HK-2 (cell line): Measurements from ENCODE around the gene STK11IP.

Source experiments
- DNase-seq: peaks from one replicate; pipeline ENCODE4 v3.0.0-alpha.2; 2018; ENCODE audit not compliant: unreplicated experiment

Gene STK11IP

GRCh38 chr2:219563271-219563928 is 34.3 kb upstream of the STK11IP start:
- DNase-seq, result no peak

DNA sequence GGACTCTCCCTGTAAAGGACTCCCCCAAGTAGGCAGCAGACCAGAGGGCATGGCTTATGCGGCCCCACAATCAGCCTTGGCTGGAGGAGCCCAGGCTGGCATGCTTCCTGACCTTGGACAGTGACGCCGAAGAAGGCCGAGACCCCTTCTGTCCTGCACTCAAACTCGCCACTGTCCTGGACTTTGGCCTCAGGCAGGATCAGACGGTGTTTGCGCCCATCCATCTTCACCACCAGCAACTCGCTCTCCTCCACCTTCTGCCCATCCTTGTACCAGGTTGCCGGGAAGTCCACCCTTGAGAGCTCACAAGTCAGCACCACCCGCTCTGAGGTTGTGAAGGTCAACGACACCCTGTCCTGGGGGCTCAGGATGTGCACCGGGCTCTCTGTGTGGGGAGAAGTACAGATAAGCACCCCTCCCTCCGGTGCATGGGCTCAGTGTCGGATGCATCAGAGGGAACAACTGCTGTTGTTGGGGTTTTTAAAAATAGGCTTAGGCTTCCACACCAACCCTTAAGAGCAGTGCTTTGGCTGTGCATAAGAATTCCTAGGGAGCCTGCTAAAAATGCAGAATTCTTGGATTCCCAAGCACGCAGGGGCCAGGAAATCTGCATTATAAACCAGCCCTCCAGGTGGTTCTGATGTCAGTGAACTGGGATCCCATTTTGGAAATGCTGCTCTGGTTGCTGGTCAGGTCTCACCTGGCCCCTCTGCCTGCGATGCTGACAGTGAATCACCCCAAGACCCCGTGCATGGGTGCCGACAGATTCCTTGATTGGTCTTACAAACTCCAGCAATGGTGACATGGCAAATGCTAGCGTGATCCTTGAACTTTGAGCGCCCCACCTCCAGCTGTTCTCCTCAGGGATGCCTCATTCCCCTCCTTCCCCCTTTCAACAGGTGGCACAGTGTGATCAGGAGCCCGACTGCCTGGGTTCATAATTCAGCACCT is 32.3 kb upstream of the STK11IP start:
- no peak for DNase-seq

DNA sequence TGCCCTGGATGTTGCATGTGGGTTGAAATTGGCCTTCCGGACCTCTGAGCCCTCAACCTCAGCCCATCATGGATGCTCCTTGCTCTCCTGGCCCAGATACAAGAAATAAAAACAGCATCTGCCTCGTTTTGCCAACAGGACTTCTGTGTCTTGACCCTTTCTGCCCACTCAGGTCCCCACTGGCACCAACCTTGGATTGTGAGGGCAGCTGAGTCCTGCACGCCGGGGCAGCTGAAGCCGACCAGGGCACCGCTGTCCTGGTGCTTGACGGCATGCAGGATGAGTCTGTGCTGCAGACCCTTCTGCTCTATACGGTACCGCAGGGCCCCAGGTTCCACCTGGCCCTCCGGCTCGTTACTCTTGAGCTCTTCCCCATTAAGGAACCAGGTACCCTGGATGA is 31.0 kb upstream of the STK11IP start:
- no peak for DNase-seq

DNA sequence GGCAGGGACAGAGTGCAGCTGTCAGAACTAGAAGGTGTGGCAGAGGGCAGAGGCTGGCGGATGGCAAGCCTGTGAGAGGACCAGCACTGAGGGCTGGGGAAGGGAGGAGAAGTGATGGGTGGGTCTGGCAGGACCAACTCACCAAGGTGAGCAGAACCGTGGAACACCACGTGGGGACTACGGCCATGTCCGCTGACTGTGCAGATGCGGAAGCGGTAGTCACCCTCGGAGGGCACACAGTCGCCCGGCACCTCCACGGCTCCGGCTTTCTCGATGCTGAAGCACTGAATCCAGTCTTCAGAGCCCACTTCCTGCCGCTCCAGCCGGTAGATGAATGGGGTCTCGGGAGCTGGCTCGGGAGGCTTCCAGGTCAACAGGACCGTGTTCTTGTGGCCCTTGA is 30.5 kb upstream of the STK11IP start:
- no peak for DNase-seq

DNA sequence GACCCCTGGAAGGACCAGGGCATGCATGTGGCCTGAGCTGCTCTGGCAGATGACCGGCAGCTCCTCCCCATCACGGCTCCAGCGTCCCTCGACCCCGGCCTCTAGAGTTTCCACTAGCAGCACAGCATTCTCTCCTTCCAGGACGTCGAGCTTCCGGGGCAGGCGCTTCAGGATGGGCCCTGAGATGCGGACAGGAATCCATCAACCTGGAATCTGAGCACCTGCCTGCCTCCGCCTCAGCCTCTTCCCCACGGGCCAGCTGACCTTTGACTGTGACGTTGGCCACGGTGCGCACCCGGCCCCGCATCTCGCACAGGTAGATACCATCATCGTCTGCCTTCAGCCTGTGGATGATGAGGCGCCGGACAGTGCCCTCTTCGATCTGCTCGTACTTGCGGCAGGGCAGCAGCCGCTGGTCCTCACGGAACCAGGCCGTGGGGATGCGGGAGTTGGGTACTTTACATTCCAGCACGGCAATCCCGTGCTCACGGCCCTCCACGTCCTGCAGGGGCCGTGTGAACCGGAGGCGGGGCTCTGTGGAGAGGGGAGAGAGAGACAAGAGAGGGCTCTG is 29.8 kb upstream of the STK11IP start:
- no peak for DNase-seq

GRCh38 chr2:219569041-219569440 is 28.6 kb upstream of the STK11IP start:
- DNase-seq, result peak; percentile 50

DNA sequence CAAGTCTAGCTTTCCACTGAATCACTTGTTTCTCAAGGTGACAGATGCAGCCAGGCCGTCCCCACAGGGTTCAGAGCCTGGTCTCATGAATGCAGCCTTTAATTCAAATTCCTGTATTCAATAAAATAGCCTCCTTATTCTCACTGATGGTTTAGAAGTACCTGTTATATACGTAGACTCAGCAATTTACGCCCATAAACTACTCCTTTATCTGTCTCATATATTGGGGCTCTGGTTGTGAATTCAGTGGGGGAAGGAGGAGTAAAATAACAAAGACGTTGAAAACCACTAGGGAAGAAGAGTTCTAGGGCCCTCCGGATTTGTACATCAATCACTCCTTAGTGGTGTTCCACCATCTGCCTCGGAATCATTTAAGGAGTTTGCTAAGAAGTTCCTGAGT is 28.0 kb upstream of the STK11IP start:
- no peak for DNase-seq

- DNase-seq, result peak; percentile 31
These were observed 27.3 kb upstream of the STK11IP start for GRCh38 chr2:219570194-219570923.

GRCh38 chr2:219570924-219571310 is 26.7 kb upstream of the STK11IP start:
- DNase-seq, result no peak

DNA sequence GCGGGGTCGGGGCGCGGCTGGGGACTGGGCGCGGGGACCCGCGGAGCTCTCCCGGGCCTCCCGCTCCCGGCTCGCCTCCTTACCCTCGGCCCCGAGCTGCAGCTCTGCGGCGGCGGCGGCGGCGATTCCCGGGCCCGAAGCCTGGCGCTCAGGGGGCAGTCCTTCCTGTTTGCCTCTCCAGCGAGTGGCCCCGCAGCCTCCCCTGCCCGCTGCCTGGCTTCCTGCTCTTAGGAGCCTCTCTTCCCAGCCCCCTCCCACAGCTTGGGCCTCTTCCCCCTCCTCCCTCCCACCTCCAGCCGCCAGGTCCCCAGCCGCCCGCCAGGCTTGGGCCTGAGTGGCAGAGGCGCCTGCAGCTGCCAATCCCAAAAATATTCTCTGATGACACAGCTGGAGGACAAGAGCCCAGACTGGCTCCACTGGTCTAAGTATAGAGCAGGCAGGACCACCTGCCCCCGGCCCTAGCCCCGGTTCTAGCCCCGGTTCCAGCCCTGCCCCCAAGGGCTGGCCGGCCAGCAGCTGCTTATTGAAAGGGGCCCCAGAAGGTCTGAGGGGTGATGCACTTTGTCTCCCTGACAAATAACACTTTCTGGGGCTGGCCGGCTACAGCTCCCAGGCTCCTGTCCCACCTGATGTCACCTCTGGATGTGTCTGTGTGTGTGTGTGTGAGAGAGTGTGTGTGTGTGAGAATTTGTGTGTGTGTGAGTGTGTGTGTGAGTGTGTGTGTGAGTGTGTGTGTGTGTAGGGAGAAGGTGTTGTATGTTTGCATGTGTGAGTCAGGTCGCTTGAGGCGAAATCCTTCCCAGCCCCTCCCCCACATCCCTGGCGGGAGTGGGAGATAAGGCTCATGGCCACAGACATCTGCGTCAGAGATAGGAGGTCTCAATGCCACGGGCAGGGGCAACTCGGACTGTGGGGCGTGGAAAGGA is 26.1 kb upstream of the STK11IP start, which contains the start of gene OBSL1:
TSS of gene OBSL1 (minus strand) at position 229 of the 926 bp plus-strand sequence. CDS start 307 bp downstream, outside the sequence.
- DNase-seq, result peak; percentile 84

- no peak for DNase-seq
These were observed 25.2 kb upstream of the STK11IP start, which contains the start of gene INHA for GRCh38 chr2:219572237-219573001. INHA (plus strand) TSS chr2:219572310; CDS start chr2:219572375, 65 bp downstream.

DNA sequence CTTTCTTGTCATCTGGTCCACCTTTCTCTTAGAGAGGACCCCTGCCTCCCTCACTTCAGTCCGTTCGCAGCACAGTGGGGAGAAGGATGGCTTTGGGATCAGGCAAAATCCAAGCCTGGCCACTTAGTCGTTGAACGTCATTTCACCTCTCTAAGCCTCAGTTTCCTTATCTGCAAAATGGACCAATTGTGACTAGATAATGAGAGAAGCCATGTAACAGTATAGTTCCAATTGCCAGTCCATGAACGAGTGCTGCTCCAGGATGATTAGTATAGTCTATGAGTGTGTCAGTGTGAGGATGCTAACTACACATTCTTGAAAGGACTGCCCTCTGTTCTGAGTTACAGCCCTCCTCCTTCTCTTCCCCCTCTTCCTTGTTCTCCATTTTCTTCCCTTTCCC is 24.5 kb upstream of the STK11IP start:
- no peak for DNase-seq

- DNase-seq, result no peak
These were observed 23.0 kb upstream of the STK11IP start for GRCh38 chr2:219574484-219575311.

GRCh38 chr2:219575566-219576504 is 21.8 kb upstream of the STK11IP start:
- no peak for DNase-seq

- DNase-seq, result peak; percentile 38
These were observed 20.9 kb upstream of the STK11IP start for GRCh38 chr2:219576505-219577388.

DNA sequence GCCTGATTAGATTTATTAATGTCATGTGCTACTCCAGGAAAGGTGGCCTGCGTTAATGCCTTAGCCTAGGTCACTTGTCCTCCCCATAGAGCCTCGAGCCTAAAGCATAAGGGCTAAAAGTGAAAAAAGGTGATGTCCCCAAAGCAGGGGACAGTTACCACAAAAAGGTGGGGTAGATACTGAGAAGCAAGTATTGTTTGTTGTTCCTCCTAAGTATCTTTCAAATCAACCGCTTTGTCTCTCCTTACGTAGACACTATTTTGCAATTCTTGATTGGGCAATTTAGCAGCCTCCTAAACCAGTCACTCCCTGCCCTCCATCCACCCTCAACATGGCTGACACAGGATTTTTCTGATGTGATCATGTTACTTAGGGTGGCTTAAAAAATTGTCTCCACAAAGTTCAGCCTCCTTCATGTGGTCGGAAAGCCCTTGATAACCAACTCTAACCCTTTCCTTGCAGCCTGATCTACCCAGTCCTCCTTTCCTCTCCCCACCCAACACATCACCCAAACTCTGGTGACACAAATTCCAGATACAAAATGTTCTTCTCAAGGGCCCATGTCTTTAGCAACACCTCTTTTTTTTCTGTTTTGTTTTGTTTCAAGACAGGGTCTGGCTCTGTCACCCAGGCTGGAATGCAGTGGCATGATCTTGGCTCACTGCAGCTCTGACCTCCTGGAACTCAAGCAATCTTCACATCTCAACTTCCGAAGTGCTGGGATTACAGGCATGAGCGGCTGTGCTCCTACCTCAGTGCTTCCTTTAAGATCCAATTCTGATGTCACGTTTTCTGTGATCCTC is 18.6 kb upstream of the STK11IP start:
- no peak for DNase-seq
